B cell (primary cell): ENCODE measurements around the gene GCN1.

Experiments
- CTCF ChIP-seq: fragments of 200-600 bp; IDR thresholded peaks from one replicate; pipeline ENCODE4 v1.8.0; 2022; ENCODE audit warnings: antibody characterized with exemption, mild to moderate bottlenecking
- EZH2 ChIP-seq: IDR thresholded peaks from 2 replicates; pipeline ENCODE4 v1.6.1; 2012; ENCODE audit warnings: borderline replicate concordance, low read depth, mild to moderate bottlenecking, moderate library complexity, low read length; ENCODE audit not compliant: insufficient read depth, poor library complexity, severe bottlenecking

GRCh38 chr12:120196363-120196762 is 1.8 kb upstream of the GCN1 start:
- TF ChIP-seq CTCF, result no peak
- no peak for TF ChIP-seq EZH2
